PC-9 (cell line): ENCODE results near the gene FUT8. TPM values are rescaled to one million over a fixed set of nuclear protein-coding genes. Genes with fewer than 3 reads are reported as not detected.

Experiments
- BruUV-seq: library from RNA; stranded (reverse); fragments of 400-500 nt; replicated peaks from 2 replicates; lab custom pipeline; 2021; lab: Mats Ljungman, UMichigan
- CTCF ChIA-PET: fragments of 300-600 bp; sonication (Branson Sonifier 250); formaldehyde crosslinking; loops from one replicate; lab custom pipeline; 2022; ENCODE audit warnings: antibody characterized with exemption; lab: Charles Lee
- POLR2A ChIA-PET: fragments of 300-600 bp; sonication (Branson Sonifier 250); formaldehyde crosslinking; loops from one replicate; lab custom pipeline; 2022; ENCODE audit warnings: antibody characterized with exemption; ENCODE audit not compliant: unreplicated experiment; lab: Charles Lee
- DNase-seq, 2 experiments: peaks; one replicate each; pipeline versions ENCODE4 v3.0.0 to v3.0.0-alpha.2; 2015 to 2022; ENCODE audit warnings: mixed read lengths in 1 of 2
- H2AFZ ChIP-seq: fragments of 200-600 bp; sonication (generic); 2 replicates; pipeline ENCODE4 v1.8.1; 2017; ENCODE audit warnings: antibody characterized with exemption
- H3F3A ChIP-seq: fragments of 200-600 bp; sonication (generic); 2 replicates; pipeline ENCODE4 v1.8.1; 2017; ENCODE audit warnings: antibody characterized with exemption, mild to moderate bottlenecking, low read depth; ENCODE audit not compliant: insufficient read depth
- H3K27ac ChIP-seq: fragments of 200-600 bp; sonication (generic); 2 replicates; pipeline ENCODE4 v1.6.1; 2016; ENCODE audit warnings: mixed run types
- H3K27me3 ChIP-seq: fragments of 200-600 bp; sonication (generic); 2 replicates; pipeline ENCODE4 v1.6.1; 2016; ENCODE audit warnings: low read depth, mixed run types; ENCODE audit not compliant: insufficient read depth
- H3K36me3 ChIP-seq: fragments of 200-600 bp; sonication (generic); 2 replicates; pipeline ENCODE4 v1.6.1; 2016; ENCODE audit warnings: low read depth, mixed run types
- H3K4me1 ChIP-seq: fragments of 200-600 bp; sonication (generic); replicated peaks from 2 replicates; pipeline ENCODE4 v1.6.1; 2016; ENCODE audit warnings: mixed run types; ENCODE audit not compliant: insufficient read depth
- H3K4me2 ChIP-seq: fragments of 200-600 bp; sonication (generic); 2 replicates; pipeline ENCODE4 v1.6.1; 2017; ENCODE audit warnings: mixed run types
- H3K4me3 ChIP-seq: fragments of 200-600 bp; sonication (generic); 2 replicates; pipeline ENCODE4 v1.6.1; 2016; ENCODE audit warnings: mixed run types
- H3K79me2 ChIP-seq: fragments of 200-600 bp; sonication (generic); 2 replicates; pipeline ENCODE4 v1.6.1; 2017; ENCODE audit warnings: low read depth, mixed run types
- H3K9me2 ChIP-seq: fragments of 200-600 bp; sonication (generic); 2 replicates; pipeline ENCODE4 v1.8.1; 2017; ENCODE audit warnings: mild to moderate bottlenecking; ENCODE audit not compliant: insufficient read depth
- H3K9me3 ChIP-seq: fragments of 200-600 bp; sonication (generic); 2 replicates; pipeline ENCODE4 v1.8.1; 2016; ENCODE audit warnings: low read depth; ENCODE audit not compliant: insufficient read depth
- H4K20me1 ChIP-seq: fragments of 200-600 bp; sonication (generic); 2 replicates; pipeline ENCODE4 v1.8.1; 2017; ENCODE audit not compliant: insufficient read depth
- CTCF ChIP-seq: fragments of 200-600 bp; sonication (generic); conservative IDR thresholded peaks from 2 replicates; pipeline ENCODE4 v1.6.1; 2017; ENCODE audit warnings: mixed run types, antibody characterized with exemption, mild to moderate bottlenecking, moderate library complexity
- EZH2 ChIP-seq: fragments of 200-600 bp; sonication (generic); IDR thresholded peaks from 2 replicates; pipeline ENCODE4 v1.8.0; 2017; ENCODE audit warnings: antibody characterized with exemption, low read depth
- intact Hi-C: fragments of 100-400 bp; cut with micrococcal nuclease; formaldehyde crosslinking; loops from one replicate; pipeline ENCODE4 v1.10.0; 2022; ENCODE audit not compliant: unreplicated experiment
- total RNA-seq: library from RNA; stranded (reverse); gene quantifications from 2 replicates; pipeline ENCODE4 v1.2.3, GENCODE V29; 2021

FUT8 gene
- total RNA-seq, 1 experiment from 2014 or later, result 134 TPM

GRCh38 chr14:65558363-65558762 is 145.8 kb downstream of the FUT8 start:
- H3K27me3 ChIP-seq, result no peaks in the 10 kb centered on the region
- peaks cover 92% of the 10 kb centered on the region for H3K79me2 ChIP-seq
- H2AFZ ChIP-seq, result no peak overlapping the region
- POLR2A ChIA-PET, result no interaction called here
- CTCF ChIA-PET, result no interaction called here
- no peak for TF ChIP-seq EZH2
- no peak for TF ChIP-seq CTCF
- H3K9me2 ChIP-seq, result no peaks in the 10 kb centered on the region
- no peak overlapping the region for H3K4me3 ChIP-seq
- DNase-seq, result no peak
- H3K9me3 ChIP-seq, result no peaks in the 10 kb centered on the region
- H3K4me2 ChIP-seq, result no peak overlapping the region
- H4K20me1 ChIP-seq, result peaks cover 29% of the 10 kb centered on the region
- H3K4me1 ChIP-seq, result no peaks in the 10 kb centered on the region
- peaks cover 61% of the 10 kb centered on the region for H3F3A ChIP-seq
- intact Hi-C loops, result no loop called here
- H3K27ac ChIP-seq, result no peak overlapping the region
- H3K36me3 ChIP-seq, result peaks cover 20% of the 10 kb centered on the region
- BruUV-seq, result no TSS peak

DNA sequence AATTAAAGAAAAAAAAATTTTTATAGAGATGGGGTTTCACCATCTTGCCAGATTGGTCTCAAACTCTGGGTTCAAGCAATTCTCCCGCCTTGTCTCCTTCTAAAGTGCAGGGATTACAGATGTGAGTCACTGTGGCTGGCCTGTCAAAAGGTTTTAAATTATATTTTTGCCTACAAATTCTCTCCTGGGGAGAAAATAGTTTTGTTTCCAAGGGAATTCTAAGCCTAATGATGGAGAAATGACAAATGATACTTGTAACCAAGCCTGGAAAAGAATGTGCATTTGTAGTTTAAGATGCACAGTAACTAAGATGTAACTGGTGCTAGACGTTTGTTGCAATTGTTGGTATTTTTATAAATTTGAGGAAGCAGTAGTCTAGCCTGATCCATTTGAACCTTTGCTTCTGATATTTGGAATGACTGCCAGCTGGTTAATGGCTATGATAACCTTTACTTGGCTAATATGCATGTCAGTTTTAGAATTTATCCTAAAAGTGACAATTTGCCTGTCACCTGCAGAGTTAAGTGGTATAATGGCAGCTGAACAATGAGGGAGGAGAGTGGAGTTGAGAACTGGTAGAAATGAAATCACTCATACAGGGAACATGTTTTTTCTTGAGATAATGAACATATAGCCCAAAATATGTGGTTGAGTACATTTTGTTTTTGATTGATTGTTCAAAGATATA is 148.0 kb downstream of the FUT8 start:
- TF ChIP-seq CTCF, result no peak
- H3K4me2 ChIP-seq, result no peak overlapping the region
- H4K20me1 ChIP-seq, result peaks cover 24% of the 10 kb centered on the region
- ChIA-PET CTCF (interaction anchor here (0.6 kb wide), 1 partner anchor 75 kb away, joined by 3 read pairs; no protein-coding TSS in a partner anchor), POLR2A (no interaction called here)
- no peak overlapping the region for H3K27ac ChIP-seq
- no peaks in the 10 kb centered on the region for H3K27me3 ChIP-seq
- no peaks in the 10 kb centered on the region for H3K9me3 ChIP-seq
- DNase-seq, result no peak
- intact Hi-C loops, result no loop called here
- no TSS peak for BruUV-seq
- H3F3A ChIP-seq, result peaks cover 78% of the 10 kb centered on the region
- H3K79me2 ChIP-seq, result peaks cover 83% of the 10 kb centered on the region
- no peak overlapping the region for H2AFZ ChIP-seq
- no peak overlapping the region for H3K4me3 ChIP-seq
- H3K4me1 ChIP-seq, result no peaks in the 10 kb centered on the region
- peaks cover 28% of the 10 kb centered on the region for H3K36me3 ChIP-seq
- H3K9me2 ChIP-seq, result no peaks in the 10 kb centered on the region

- Histone ChIP-seq H3K36me3 (peaks cover 31% of the 10 kb centered on the region), H3K4me1 (no peaks in the 10 kb centered on the region), H3K4me2 (no peak overlapping the region), H3F3A (peaks cover 60% of the 10 kb centered on the region), H3K27me3 (no peaks in the 10 kb centered on the region), H4K20me1 (peaks cover 21% of the 10 kb centered on the region), H3K9me2 (no peaks in the 10 kb centered on the region), H3K27ac (no peak overlapping the region), H3K4me3 (no peak overlapping the region), H3K79me2 (peaks cover 81% of the 10 kb centered on the region), H3K9me3 (no peaks in the 10 kb centered on the region), H2AFZ (no peak overlapping the region)
- ChIA-PET POLR2A (no interaction called here), CTCF (no interaction called here)
- no peak for DNase-seq
- TF ChIP-seq EZH2 (no peak), CTCF (no peak)
- no TSS peak for BruUV-seq
- intact Hi-C loops, result no loop called here
Observed at GRCh38 chr14:65564370-65564769, 151.8 kb downstream of the FUT8 start.
